Measurements from ENCODE around the gene SSR1.

DNA sequence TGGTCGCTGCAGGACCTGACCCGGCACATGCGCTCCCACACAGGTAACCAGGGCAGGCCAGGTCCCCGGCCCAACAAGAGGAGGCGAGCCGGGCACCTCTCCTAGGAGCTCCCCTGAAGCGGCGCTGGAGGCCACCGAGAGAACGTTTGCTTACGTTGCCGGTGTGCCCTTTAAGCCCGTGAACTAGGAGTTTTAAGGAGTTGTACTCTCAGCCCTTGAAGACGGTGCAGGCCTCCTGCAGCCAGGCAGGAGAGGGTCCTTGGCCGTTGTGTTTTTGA is 65.9 kb downstream of the SSR1 start:
- TF ChIP-seq CTCF (conservative IDR thresholded peaks at IDR 0.05 in 1 of 2, IDR thresholded peaks at IDR 0.05 in 1 of 2; ENCODE audit: extremely low read depth in 1 of 2, insufficient read depth in 1 of 2, low read depth in 1 of 2, low read length in 2 of 2) = no peak
- no peak for TF ChIP-seq EZH2 (IDR thresholded peaks at IDR 0.05; ENCODE audit: borderline replicate concordance, low read length)

All from mammary epithelial cell (primary cell).